GM12801 (cell line): ENCODE measurements around the gene ZAR1.

ENCODE experiments used
- TF ChIP-seq, protein P1 (sequence below): IDR thresholded peaks from one replicate; pipeline ENCODE4 v1.5.1; 2011; ENCODE audit warnings: control low read depth; ENCODE audit not compliant: insufficient read length; ENCODE audit errors: extremely low read depth

ZAR1 gene, protein sequence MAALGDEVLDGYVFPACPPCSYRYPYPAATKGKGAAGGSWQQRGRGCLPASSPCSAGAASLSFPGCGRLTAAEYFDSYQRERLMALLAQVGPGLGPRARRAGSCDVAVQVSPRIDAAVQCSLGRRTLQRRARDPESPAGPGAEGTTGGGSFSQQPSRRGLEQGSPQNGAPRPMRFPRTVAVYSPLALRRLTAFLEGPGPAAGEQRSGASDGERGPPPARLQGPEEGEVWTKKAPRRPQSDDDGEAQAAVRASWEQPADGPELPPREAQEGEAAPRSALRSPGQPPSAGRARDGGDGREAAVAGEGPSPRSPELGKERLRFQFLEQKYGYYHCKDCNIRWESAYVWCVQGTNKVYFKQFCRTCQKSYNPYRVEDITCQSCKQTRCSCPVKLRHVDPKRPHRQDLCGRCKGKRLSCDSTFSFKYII

GRCh38 chr4:48490012-48490679 is at the start of gene ZAR1:
TSS of gene ZAR1 (plus strand) at chr4:48490252. CDS start at chr4:48490292, 40 bp downstream.
- TF ChIP-seq, protein P1, sequence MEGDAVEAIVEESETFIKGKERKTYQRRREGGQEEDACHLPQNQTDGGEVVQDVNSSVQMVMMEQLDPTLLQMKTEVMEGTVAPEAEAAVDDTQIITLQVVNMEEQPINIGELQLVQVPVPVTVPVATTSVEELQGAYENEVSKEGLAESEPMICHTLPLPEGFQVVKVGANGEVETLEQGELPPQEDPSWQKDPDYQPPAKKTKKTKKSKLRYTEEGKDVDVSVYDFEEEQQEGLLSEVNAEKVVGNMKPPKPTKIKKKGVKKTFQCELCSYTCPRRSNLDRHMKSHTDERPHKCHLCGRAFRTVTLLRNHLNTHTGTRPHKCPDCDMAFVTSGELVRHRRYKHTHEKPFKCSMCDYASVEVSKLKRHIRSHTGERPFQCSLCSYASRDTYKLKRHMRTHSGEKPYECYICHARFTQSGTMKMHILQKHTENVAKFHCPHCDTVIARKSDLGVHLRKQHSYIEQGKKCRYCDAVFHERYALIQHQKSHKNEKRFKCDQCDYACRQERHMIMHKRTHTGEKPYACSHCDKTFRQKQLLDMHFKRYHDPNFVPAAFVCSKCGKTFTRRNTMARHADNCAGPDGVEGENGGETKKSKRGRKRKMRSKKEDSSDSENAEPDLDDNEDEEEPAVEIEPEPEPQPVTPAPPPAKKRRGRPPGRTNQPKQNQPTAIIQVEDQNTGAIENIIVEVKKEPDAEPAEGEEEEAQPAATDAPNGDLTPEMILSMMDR: no peak

DNA sequence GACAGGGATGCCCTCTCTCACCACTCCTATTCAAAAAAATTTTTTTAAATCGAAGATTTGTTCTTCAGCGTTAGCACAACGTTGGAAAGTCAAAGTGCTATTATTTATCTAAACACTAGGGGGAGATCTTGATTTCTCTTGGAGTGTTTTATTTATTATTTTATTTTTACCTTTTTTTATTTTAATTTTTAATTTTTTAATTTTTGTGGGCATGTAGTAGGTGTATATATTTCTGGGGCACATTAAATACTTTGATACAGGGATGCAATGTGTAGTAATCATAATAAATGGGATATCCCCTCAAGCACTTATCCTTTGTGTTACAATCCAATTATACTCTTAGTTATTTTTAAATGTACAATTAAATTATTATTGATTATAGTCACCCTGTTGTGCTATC is 44.3 kb upstream of the ZAR1 start:
- TF ChIP-seq, protein P1: no peak

DNA sequence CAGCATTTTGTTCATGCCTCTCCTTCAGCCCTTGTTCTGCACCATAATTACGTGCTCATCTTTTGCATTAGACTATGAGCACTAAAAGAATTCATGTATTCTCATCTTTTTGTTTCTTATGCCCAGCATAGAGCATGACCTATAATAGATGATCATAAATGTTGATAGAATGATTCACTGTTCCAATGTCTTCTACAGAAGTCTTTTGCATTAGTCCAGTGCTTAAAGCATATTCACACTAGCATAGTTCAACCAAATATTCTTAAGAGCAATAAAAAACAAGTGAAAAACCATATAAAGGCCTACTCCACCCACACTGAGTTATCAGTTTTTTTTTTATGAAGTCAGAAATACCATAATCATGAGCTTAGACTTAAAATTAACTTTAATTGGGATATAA is 43.4 kb upstream of the ZAR1 start:
- TF ChIP-seq, protein P1: no peak

- TF ChIP-seq, protein P1: no peak
Observed at GRCh38 chr4:48449151-48449550, 40.9 kb upstream of the ZAR1 start.

DNA sequence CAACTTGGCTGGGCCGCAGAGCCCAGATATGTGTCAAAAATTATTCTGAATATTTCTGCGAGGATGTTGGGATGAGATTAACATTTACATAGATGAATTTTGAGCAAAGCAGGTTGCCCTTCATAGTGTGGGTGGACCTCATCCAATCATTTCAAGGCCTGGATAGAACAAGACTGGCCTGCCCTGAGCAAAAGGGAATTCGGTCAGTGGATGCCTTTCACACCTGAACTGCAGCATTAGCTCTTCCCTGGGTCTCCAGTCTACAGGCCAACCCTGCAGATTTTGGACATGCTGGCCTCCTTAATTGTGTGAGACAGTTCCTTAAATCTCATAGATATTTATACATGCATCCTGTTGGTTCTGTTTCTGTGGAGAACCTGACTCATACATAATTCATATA is 39.3 kb upstream of the ZAR1 start:
- TF ChIP-seq, protein P1: no peak

- TF ChIP-seq, protein P1: no peak
Observed at GRCh38 chr4:48454591-48454990, 35.5 kb upstream of the ZAR1 start.

- TF ChIP-seq, protein P1: no peak
Observed at GRCh38 chr4:48461000-48461399, 29.1 kb upstream of the ZAR1 start.
